Measurements from ENCODE around the gene IRAK1.

GRCh38 chrX:154044091-154044490 is 24.4 kb upstream of the IRAK1 start:
- no peak for TF ChIP-seq CTCF (IDR thresholded peaks at IDR 0.05)
- TF ChIP-seq POLR2AphosphoS5 (IDR thresholded peaks at IDR 0.05) = no peak
- TF ChIP-seq POLR2A (IDR thresholded peaks at IDR 0.05) = no peak
- TF ChIP-seq EP300 (IDR thresholded peaks at IDR 0.05) = no peak

All from gastroesophageal sphincter (tissue), 3 donors.